HEK293 (cell line): Measurements from ENCODE around the gene HOXA6.
A peak's percentile ranks its signal among the peaks of the same experiment; 100 is the strongest.

Experiments used
- CTCF ChIA-PET: fragments of 350-600 bp; formaldehyde crosslinking; extraction: SDS; loops from one replicate; lab custom pipeline; 2021; ENCODE audit warnings: antibody characterized with exemption; lab: Yijun Ruan, JAX
- POLR2A ChIA-PET: fragments of 300-600 bp; formaldehyde crosslinking; extraction: SDS; loops from one replicate; lab custom pipeline; 2020; ENCODE audit warnings: antibody characterized with exemption, inconsistent platforms; lab: Yijun Ruan, JAX
- H3K27ac ChIP-seq: fragments of 200-500 bp; sonication (Bioruptor generic); 2 replicates; pipeline ENCODE4 v1.5.1; 2014; ENCODE audit warnings: low read depth, low read length, control low read depth, inconsistent platforms; ENCODE audit errors: extremely low read depth
- H3K36me3 ChIP-seq, 2 experiments: fragments of 200-500 bp in 1 of 2; sonication (Bioruptor generic) in 1 of 2; 1 replicate in 1 of 2; 2 replicates in 1 of 2; pipeline ENCODE4 v1.5.1; 2014 to 2017; ENCODE audit warnings: inconsistent platforms in 2 of 2, low read length in 2 of 2; ENCODE audit not compliant: control insufficient read depth in 2 of 2, insufficient read depth in 1 of 2
- H3K4me1 ChIP-seq: fragments of 200-500 bp; sonication (Bioruptor generic); 2 replicates; pipeline ENCODE4 v1.5.1; 2014; ENCODE audit warnings: mild to moderate bottlenecking, low read length, inconsistent platforms; ENCODE audit not compliant: control insufficient read depth, insufficient read depth
- H3K4me3 ChIP-seq: 2 replicates; pipeline ENCODE4 v1.5.1; 2011; ENCODE audit warnings: low read depth, mild to moderate bottlenecking, control low read depth, low read length, moderate library complexity
- H3K9me3 ChIP-seq: fragments of 200-500 bp; sonication (Bioruptor generic); 2 replicates; pipeline ENCODE4 v1.5.1; 2014; ENCODE audit warnings: low read depth, low read length, inconsistent platforms; ENCODE audit not compliant: control insufficient read depth, insufficient read depth
- PRDM1 ChIP-seq: fragments of 450-650 bp; formaldehyde crosslinking; IDR thresholded peaks from 2 replicates; pipeline ENCODE4; 2016; ENCODE audit warnings: missing biosample characterization, missing genetic modification characterization
- TSHZ1 ChIP-seq: fragments of 450-650 bp; formaldehyde crosslinking; IDR thresholded peaks from 2 replicates; pipeline ENCODE4 v1.5.1; 2016; ENCODE audit warnings: missing biosample characterization, missing genetic modification characterization, borderline replicate concordance
- ZBTB10 ChIP-seq: fragments of 450-650 bp; formaldehyde crosslinking; IDR thresholded peaks from 2 replicates; pipeline ENCODE4 v1.5.1; 2016; ENCODE audit warnings: missing biosample characterization, missing genetic modification characterization
- ZNF146 ChIP-seq: fragments of 450-650 bp; formaldehyde crosslinking; IDR thresholded peaks from 2 replicates; pipeline ENCODE4 v1.5.1; 2016; ENCODE audit warnings: missing biosample characterization, missing genetic modification characterization
- ZNF18 ChIP-seq: fragments of 450-650 bp; formaldehyde crosslinking; IDR thresholded peaks from 2 replicates; pipeline ENCODE4 v1.5.1; 2016; ENCODE audit warnings: missing biosample characterization, missing genetic modification characterization
- ZNF335 ChIP-seq: fragments of 450-650 bp; formaldehyde crosslinking; conservative IDR thresholded peaks from 2 replicates; pipeline ENCODE4 v1.5.1; 2016; ENCODE audit warnings: missing biosample characterization, missing genetic modification characterization
- ZNF513 ChIP-seq: fragments of 450-650 bp; IDR thresholded peaks from 2 replicates; pipeline ENCODE4 v1.5.1; 2018; ENCODE audit warnings: missing biosample characterization, missing genetic modification characterization
- ZNF544 ChIP-seq: fragments of 450-650 bp; formaldehyde crosslinking; IDR thresholded peaks from 2 replicates; pipeline ENCODE4 v1.5.0; 2017; ENCODE audit warnings: missing biosample characterization, missing genetic modification characterization
- ZSCAN4 ChIP-seq: fragments of 450-650 bp; formaldehyde crosslinking; IDR thresholded peaks from 2 replicates; pipeline ENCODE4 v1.5.1; 2017; ENCODE audit warnings: missing biosample characterization, missing genetic modification characterization

The HOXA6 gene

GRCh38 chr7:27154901-27155815 lies 7.6 kb upstream of the HOXA6 start:
- H3K4me1 ChIP-seq: peaks cover 17% of the 10 kb centered on the region
- peak overlapping the region; percentile 69 for H3K4me3 ChIP-seq
- H3K36me3 ChIP-seq: peaks cover 0 to 17% of the 10 kb centered on the region in 2 experiments; a peak in 1 of 3 replicates
- peak overlapping the region; percentile 94 for H3K27ac ChIP-seq
- ChIA-PET CTCF (interaction anchor here (0.5 to 2.8 kb wide), 6 partner anchors 11 to 797 kb away, joined by 3 to 11 read pairs (median 4); partner anchors contain the start of gene HOXA5), POLR2A (interaction anchor here (1.6 kb wide), 2 partner anchors 16 to 1293 kb away, joined by 4 read pairs; no protein-coding TSS in a partner anchor)
- TF ChIP-seq ZNF544 (tag by site-specific recombination): no peak
- TF ChIP-seq PRDM1 (tag by site-specific recombination): 0 out of 2 replicates have a peak, but pooled peaks have one; percentile 67
- peak; percentile 91 for TF ChIP-seq ZNF513 (tag by site-specific recombination)
- no peak for TF ChIP-seq ZNF146 (tag by site-specific recombination)
- no peak for TF ChIP-seq ZNF18 (tag by site-specific recombination)
- peak; percentile 80 for TF ChIP-seq ZNF335
- TF ChIP-seq, all 188 proteins: peak for 3
- no peaks in the 10 kb centered on the region for H3K9me3 ChIP-seq

- peaks cover 11% of the 10 kb centered on the region for H3K4me1 ChIP-seq
- H3K4me3 ChIP-seq: no peak overlapping the region
- POLR2A ChIA-PET: no interaction called here
- CTCF ChIA-PET: interaction anchor here (0.5 to 1.0 kb wide), 4 partner anchors 11 to 757 kb away, joined by 3 to 4 read pairs (median 4); partner anchors contain the start of gene HOXA5
- TF ChIP-seq ZSCAN4 (tag by site-specific recombination): no peak
- TF ChIP-seq TSHZ1 (tag by site-specific recombination): no peak
- 0 out of 2 replicates have a peak, but pooled peaks have one; percentile 28 for TF ChIP-seq ZBTB10 (tag by site-specific recombination)
- TF ChIP-seq, all 188 proteins: peak for 1
- Histone ChIP-seq H3K36me3 (peaks cover 0 to 22% of the 10 kb centered on the region in 2 experiments; a peak in 1 of 3 replicates), H3K27ac (no peak overlapping the region), H3K9me3 (no peaks in the 10 kb centered on the region)
These were observed 6.8 kb upstream of the HOXA6 start for GRCh38 chr7:27154369-27154768.
